NCI-H526 treated with DMSO at 0.1 percent for 48 hours (cell line): ENCODE results near the gene PPP2R1B.

ENCODE experiments used
- DNase-seq: peaks from one replicate; lab custom pipeline; 2025; lab: John Stamatoyannopoulos, UW

Gene PPP2R1B

GRCh38 chr11:111748035-111748804 is 18.0 kb downstream of the PPP2R1B start:
- no peak for DNase-seq

- no peak for DNase-seq
Observed at GRCh38 chr11:111745719-111746504, 20.3 kb downstream of the PPP2R1B start.

- no peak for DNase-seq
Observed at GRCh38 chr11:111743700-111744099, 22.5 kb downstream of the PPP2R1B start.

GRCh38 chr11:111741751-111742150 is 24.4 kb downstream of the PPP2R1B start:
- DNase-seq, result no peak

DNA sequence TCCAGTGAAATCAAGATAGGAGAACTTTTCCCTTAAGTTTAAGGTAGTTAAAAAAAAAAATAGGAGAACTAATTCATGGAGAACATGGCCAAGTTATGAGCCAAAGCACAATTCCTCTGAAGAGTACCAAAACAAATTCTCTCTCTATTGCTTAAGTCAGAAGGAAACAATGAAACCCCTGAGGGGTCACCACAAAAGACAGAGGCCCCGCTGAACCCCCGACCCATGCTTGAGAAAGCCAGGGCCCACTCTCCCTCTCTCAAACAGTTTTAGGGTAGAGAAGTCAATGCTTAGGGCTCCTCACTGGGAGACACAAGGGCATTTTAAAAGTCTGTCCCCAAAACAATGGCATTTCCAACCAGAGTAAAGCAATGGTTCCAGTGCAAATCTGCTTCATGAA is 26.9 kb downstream of the PPP2R1B start:
- no peak for DNase-seq

DNA sequence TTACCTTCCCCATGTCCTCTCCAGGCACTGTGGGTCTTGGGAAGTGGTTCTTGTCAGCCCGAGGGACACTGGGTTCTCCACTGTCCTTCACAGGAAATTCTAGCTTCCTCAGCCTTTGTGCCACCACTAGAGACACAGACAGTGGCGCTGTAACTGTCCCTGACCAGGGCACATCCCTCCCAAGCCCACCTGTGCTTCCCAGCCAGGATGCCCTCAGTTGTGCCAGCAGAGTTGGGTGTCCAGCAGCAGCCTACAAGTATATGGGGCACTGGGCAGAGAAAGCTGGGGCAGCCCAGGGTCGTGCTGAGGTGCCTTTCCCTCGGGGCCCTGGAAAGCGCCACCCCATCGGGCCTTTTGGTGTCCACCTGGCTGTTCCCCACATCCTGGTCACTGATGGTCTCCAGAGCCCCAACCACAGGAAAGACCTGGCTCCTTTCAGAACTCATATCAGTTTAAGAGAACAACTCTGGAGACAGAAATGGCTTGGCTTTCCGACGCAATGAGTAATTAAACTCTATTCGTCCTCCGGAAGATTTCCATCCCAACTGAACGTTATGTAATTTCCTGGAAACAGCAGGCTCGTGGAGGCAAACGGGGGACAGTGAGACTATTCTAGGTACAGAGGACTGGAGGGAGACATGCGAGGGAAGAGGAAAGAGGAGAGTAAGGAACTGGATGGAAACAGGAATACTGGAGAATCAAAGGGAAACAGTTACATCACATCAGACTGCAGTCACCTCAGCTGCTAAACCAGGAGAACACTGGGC is 28.6 kb downstream of the PPP2R1B start:
- DNase-seq, result no peak

GRCh38 chr11:111736621-111737443 is 29.4 kb downstream of the PPP2R1B start:
- no peak for DNase-seq

DNA sequence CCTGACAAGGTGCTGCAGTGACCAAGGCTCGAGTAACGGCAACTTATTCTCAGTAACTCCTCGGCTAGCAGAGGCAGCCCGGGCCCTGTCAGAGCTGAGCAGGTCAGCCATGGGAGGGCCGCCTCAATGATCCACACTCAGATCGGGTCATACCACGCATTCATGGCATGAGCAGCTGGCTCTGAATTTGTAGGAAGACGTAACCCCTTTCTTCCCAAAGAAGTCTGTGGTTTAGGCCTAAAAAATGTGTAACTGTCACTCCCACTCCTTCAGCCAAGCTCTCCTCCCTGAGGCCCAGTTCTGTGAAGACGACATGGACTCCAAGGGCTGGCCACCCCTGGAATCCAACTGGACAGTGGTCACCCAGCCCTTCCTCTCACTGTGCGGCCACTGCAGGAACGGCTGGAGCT is 30.0 kb downstream of the PPP2R1B start:
- DNase-seq, result no peak

DNA sequence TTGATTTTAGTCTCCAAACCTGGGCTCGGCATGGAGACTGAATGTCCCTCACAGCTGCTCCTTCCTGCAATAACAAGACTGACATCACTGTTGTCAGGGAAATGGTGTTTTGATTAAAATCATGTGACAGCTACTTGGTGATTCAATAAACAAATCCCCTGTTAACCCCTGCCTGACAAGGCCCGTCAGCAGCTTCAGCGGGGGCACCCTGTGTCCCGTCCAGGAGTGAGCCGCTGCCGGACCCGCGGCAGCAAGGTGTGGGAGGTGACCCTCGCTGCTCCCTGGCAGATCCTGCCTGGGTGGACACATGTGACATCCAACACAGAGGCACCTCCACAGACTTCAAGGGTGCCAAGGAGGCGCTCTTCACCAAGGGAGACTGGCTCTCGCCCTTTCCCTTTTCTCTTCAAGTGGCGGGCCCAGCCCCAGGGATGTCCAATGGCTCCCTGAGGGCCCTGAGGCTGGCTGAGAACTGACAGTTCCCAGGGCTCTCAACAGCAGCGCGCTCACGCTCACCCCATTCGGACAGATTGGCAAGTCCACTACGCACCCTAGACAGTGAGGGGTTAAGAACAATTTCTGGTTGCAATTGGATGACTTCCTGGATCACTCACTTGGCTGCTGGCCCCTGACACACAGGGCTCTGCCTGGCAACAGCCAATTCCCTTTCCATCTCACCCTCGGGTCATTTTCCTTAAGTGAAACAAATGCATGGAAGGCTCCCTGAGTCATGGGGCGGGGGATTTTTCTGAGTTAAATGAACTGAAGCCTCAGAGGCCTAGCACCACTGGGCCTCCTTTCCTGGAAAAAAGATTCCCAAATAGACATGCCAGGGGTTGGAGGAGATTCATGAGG is 30.7 kb downstream of the PPP2R1B start:
- peak; percentile 91 for DNase-seq

DNA sequence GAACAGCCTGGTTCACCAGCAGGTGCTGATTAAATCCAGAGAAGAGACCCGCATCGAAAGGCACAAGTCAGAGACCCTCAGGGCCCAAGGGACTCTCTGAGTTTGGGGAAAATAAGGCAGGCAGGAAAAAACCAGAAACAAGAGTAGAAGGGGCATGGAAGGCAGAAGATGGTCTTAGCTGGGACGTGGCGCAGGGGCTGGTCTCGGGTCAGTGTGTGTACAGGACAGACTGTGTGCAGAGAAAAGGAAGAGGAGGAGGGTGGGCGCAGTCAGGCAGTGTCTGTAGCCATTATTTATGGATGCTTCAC is 31.3 kb downstream of the PPP2R1B start:
- DNase-seq, result no peak

GRCh38 chr11:111734101-111734953 is 31.9 kb downstream of the PPP2R1B start:
- DNase-seq, result no peak

- no peak for DNase-seq
Observed at GRCh38 chr11:111733611-111734088, 32.5 kb downstream of the PPP2R1B start.

DNA sequence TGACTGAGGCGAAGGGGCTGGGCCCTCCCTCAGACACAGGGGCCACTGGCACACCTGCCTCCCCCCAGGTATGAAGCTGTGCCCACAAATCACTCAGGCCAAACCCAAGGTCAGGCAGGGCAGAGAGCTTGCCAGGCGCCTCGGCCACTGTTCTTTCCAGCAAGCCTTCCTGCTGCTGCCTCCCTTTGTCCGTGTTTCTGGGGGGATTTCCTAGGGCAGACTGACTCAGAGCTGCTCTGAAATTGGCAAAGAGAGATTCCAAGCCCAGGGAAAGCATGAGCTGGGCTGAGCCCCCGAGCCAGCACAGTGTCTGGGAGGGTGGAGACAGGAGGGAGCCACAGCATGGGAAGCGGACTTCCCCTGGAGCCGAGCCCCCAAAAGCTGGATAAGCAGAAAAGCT is 33.2 kb downstream of the PPP2R1B start:
- no peak for DNase-seq

DNA sequence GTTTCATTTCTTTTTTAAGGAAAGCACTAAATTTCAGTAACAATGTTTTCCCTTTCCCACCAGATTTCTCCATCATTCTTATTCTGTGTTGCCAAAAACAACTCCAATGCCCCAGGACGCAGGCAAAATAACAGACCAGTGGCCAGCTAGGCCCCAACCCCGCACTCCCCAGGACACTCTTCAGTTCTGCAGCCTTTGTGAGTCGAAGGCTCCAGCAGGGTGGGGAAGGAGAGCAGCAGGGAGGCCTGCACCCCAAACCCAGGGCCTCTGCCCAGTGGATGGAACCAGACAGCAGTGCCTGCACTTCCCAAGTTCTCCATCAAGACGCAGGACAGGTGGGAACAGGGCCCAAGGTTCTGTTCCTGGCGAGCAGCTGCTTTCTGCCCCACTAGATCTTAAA is 34.4 kb downstream of the PPP2R1B start:
- no peak for DNase-seq

DNA sequence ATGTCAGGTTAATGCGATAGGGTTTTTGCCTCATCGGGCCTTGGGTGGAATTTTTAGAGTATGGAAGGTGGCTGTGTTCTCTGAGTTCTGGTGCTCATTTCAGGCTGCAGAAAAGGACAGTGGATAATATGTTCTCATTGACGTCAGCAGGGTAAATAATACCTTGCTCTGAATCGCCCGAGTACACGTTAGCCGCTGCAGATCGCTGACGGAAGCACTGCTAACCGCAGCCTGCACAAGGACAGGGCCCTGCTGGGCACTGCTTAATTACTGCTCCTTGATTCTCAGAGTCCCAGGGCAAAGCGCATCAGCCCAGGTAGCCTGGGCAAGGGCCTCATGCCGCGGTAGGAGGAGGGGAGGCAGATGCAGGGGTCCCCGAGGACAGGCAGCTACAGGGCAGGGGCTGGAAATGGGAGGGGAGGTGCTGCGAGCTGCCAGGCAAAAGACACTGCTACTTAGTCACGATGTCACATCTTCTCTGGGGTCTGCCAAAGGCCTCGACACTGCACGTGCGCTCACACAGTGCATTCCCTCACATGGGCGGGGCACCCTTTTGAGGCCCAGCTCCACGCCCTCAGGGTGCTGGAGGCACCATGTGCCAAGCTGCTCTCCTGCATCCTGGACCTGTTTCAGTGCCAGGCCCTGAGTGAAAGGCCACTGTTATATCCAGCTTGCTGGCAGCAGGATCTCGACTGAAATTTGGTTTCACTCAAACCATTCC is 35.2 kb downstream of the PPP2R1B start:
- DNase-seq, result peak; percentile 67

GRCh38 chr11:111729831-111730311 is 36.3 kb downstream of the PPP2R1B start:
- DNase-seq, result no peak

GRCh38 chr11:111729071-111729830 is 36.9 kb downstream of the PPP2R1B start:
- DNase-seq, result peak; percentile 74

DNA sequence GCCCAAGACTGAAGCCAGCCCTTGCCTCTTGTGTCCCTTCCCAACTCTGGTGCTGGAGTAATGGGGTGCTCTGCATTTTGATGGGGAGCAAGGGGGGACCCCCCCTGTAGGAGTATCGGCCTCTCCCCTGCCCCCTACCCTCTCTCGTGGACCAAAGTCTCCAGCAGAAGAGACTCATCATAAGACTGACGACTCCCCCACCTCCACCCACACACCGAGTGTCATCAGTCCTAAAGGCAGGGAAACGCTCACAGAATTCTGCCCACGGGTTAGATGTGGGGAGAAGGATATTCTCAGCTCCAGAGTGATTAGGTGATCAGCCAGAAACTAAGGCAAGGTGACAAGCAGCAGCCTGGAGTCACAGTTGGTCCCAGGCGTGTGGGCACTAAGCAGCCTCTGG is 38.8 kb downstream of the PPP2R1B start:
- no peak for DNase-seq
